ENCODE results near the gene CCDC34. TPM values are rescaled to one million over a fixed set of nuclear protein-coding genes. Genes with fewer than 3 reads are reported as not detected.
"Not testable (repeated sequence)": the region's sequence is repeated elsewhere in the genome, so short reads cannot be mapped to it uniquely, and the experiment has no call there.

The CCDC34 gene
- total RNA-seq, 1 experiment from 2014 or later = 10.0 TPM

DNA sequence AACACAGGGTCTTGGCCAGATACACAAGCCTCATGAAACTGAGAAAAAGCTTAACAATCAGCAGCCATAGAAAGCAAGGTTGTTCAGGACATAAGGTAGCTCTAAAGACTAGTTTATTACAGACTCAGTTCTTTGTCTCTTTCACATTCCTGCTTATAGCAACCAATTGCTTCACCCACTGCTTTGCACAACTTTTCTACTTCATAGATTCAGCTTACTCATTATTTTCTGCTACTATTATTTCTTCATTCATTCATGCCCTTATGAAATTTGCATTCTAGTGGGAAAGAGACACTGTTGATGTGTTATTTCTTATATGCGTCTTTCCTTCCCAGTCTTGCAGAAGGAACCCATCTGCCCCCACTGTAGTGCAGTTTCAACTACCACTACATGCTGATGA, 4.7 kb downstream of the CCDC34 start:
- Histone ChIP-seq H3K36me3 (replicated peaks; ENCODE audit: control insufficient read depth, insufficient read depth, low read length) (no peaks in the 10 kb centered on the region), H3K4me3 (ENCODE audit: insufficient read depth, low read depth, low read length) (no peak overlapping the region), H3K27me3 (ENCODE audit: control insufficient read depth, insufficient read depth, low read length) (no peaks in the 10 kb centered on the region)
- no peak for DNase-seq

GRCh38 chr11:27357250-27357649, 5.8 kb downstream of the CCDC34 start:
- DNase-seq = no peak
- Histone ChIP-seq H3K36me3 (replicated peaks; ENCODE audit: control insufficient read depth, insufficient read depth, low read length) (no peaks in the 10 kb centered on the region), H3K4me3 (ENCODE audit: insufficient read depth, low read depth, low read length) (no peak overlapping the region)

GRCh38 chr11:27356624-27357222, 6.3 kb downstream of the CCDC34 start:
- Histone ChIP-seq H3K27me3 (ENCODE audit: control insufficient read depth, insufficient read depth, low read length) (no peaks in the 10 kb centered on the region), H3K4me3 (ENCODE audit: insufficient read depth, low read depth, low read length) (no peak overlapping the region), H3K36me3 (replicated peaks; ENCODE audit: control insufficient read depth, insufficient read depth, low read length) (no peaks in the 10 kb centered on the region)
- no peak for DNase-seq

More at GRCh38 chr11:27357250-27357649, 5.8 kb downstream of the CCDC34 start:
- no peaks in the 10 kb centered on the region for H3K27me3 ChIP-seq (ENCODE audit: control insufficient read depth, insufficient read depth, low read length)

GRCh38 chr11:27355575-27356104, 7.4 kb downstream of the CCDC34 start:
- Histone ChIP-seq H3K27me3 (ENCODE audit: control insufficient read depth, insufficient read depth, low read length) (no peaks in the 10 kb centered on the region), H3K4me3 (ENCODE audit: insufficient read depth, low read depth, low read length) (no peak overlapping the region), H3K36me3 (replicated peaks; ENCODE audit: control insufficient read depth, insufficient read depth, low read length) (no peaks in the 10 kb centered on the region)
- no peak for DNase-seq

DNA sequence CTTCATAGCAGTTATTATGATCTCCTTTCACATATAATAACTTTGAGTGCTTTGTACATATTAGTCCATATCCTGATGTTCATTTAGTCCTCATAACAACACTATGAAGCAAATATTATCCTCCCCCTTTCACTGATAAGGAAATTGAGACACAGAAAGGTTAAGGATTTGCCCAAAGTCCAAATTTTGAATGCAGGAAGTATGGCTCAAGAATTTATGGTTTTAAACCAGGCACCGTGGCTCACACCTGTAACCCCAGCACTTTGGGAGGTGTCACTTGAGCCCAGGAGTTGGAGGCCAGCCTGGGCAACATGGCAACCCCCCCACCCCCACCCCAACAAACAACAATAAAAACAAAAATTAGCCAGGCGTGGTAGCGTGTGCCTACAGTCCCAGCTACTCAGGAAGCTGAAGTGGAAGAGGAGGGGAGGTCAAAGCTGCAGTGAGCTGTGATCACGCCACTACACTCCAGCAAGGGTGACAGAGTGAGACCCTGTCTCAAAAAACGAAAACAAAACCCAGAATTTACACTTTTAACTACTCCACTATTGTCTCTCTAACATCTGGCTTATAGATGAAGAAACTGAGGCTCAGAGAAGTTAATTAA, 8.6 kb downstream of the CCDC34 start:
- H3K36me3 ChIP-seq (replicated peaks; ENCODE audit: control insufficient read depth, insufficient read depth, low read length) = no peaks in the 10 kb centered on the region

DNA sequence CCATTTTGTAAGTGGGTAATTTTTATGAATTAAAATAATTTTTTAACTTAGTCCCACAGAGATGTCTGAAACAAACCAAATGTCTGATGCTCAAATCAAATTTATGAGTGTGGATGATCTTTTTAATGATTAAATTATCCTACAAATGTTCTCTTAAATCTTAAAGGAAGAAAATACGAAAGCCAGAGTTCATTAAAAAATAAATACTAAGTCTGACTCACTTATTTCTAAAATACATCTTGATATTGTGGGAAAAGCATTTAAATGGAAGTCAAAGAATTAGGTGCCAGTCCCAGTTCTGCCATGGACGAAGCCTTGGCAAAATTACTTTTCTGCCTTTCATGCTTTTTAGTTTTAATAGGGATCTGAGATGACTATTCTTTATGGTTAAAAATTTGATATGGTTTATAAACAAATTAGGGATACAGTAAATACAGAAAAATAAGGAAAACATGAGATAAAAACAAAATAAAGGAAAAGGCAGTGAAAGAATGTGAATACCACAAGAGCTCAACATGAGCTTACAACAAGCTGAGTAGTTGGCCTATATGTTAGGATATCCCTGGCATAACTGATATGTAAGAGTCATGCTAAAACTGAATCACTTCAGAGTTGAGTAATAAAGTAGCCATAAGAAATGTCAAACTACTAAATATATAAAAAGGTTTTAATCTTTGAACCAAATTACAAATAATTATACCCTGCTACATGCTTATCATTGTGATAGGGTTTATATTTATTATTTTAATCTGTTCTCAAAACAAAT, 9.2 kb downstream of the CCDC34 start:
- no peak for DNase-seq
- Histone ChIP-seq H3K4me3 (ENCODE audit: insufficient read depth, low read depth, low read length) (no peak overlapping the region), H3K36me3 (replicated peaks; ENCODE audit: control insufficient read depth, insufficient read depth, low read length) (no peaks in the 10 kb centered on the region), H3K27me3 (ENCODE audit: control insufficient read depth, insufficient read depth, low read length) (no peaks in the 10 kb centered on the region)

More for the DNA sequence above, 8.6 kb downstream of the CCDC34 start:
- no peak overlapping the region for H3K4me3 ChIP-seq (ENCODE audit: insufficient read depth, low read depth, low read length)
- DNase-seq = no peak
- no peaks in the 10 kb centered on the region for H3K27me3 ChIP-seq (ENCODE audit: control insufficient read depth, insufficient read depth, low read length)

DNA sequence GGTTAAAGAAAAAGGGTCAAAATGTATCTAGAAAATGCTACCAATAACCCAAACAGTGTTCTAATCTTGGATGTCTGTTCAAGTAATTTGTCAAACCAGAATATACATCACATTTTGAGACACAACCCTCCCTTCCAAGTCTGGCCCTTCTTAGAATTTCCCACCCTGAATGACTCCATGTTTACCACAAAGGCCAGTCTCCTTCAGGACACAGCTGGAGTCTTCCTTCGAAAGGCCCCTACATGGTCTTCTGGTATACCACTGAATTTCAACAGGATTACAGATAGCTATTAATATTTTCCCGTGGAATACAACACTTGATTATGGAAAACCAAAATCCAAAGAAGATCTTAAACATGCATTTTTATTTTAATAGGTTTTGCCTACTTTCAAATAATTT, 10.2 kb downstream of the CCDC34 start:
- H3K4me3 ChIP-seq (ENCODE audit: insufficient read depth, low read depth, low read length) = no peak overlapping the region
- H3K36me3 ChIP-seq (replicated peaks; ENCODE audit: control insufficient read depth, insufficient read depth, low read length) = no peaks in the 10 kb centered on the region
- DNase-seq = peak; percentile 43
- no peaks in the 10 kb centered on the region for H3K27me3 ChIP-seq (ENCODE audit: control insufficient read depth, insufficient read depth, low read length)

- H3K4me3 ChIP-seq (ENCODE audit: insufficient read depth, low read depth, low read length) = no peak overlapping the region
- H3K36me3 ChIP-seq (replicated peaks; ENCODE audit: control insufficient read depth, insufficient read depth, low read length) = no peaks in the 10 kb centered on the region
- DNase-seq = no peak
- no peaks in the 10 kb centered on the region for H3K27me3 ChIP-seq (ENCODE audit: control insufficient read depth, insufficient read depth, low read length)
Observed at GRCh38 chr11:27350511-27350910, 12.5 kb downstream of the CCDC34 start.

GRCh38 chr11:27349919-27350318, 13.1 kb downstream of the CCDC34 start:
- Histone ChIP-seq H3K27me3 (ENCODE audit: control insufficient read depth, insufficient read depth, low read length) (no peaks in the 10 kb centered on the region), H3K4me3 (ENCODE audit: insufficient read depth, low read depth, low read length) (no peak overlapping the region), H3K36me3 (replicated peaks; ENCODE audit: control insufficient read depth, insufficient read depth, low read length) (no peaks in the 10 kb centered on the region)
- no peak for DNase-seq

DNA sequence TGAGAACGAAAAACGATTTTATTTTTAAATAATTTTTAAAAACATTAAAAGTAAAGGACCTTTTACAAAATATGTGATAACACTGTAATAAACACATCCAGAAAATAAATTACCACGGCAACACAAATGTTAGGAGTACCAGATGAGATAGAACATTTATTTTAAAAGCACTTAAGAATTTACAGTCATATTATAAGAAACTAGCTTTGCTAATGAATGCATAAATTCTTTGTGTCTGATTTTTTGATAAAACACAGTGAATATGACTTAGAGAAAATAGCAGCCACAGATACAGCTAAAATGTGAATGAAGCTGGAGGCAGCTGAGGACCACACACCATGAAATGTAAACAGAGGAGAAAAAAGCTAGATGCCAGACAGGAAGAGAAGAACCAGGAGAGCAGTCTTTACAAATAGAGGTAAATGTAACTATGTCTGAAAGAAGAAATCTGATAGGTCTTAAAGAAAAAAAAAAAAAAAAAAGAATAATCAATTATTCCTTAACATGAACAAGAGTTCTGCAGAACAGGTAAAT, 14.6 kb downstream of the CCDC34 start:
- DNase-seq = peak; percentile 35
- Histone ChIP-seq H3K36me3 (replicated peaks; ENCODE audit: control insufficient read depth, insufficient read depth, low read length) (no peaks in the 10 kb centered on the region), H3K4me3 (ENCODE audit: insufficient read depth, low read depth, low read length) (no peak overlapping the region), H3K27me3 (ENCODE audit: control insufficient read depth, insufficient read depth, low read length) (no peaks in the 10 kb centered on the region)

DNA sequence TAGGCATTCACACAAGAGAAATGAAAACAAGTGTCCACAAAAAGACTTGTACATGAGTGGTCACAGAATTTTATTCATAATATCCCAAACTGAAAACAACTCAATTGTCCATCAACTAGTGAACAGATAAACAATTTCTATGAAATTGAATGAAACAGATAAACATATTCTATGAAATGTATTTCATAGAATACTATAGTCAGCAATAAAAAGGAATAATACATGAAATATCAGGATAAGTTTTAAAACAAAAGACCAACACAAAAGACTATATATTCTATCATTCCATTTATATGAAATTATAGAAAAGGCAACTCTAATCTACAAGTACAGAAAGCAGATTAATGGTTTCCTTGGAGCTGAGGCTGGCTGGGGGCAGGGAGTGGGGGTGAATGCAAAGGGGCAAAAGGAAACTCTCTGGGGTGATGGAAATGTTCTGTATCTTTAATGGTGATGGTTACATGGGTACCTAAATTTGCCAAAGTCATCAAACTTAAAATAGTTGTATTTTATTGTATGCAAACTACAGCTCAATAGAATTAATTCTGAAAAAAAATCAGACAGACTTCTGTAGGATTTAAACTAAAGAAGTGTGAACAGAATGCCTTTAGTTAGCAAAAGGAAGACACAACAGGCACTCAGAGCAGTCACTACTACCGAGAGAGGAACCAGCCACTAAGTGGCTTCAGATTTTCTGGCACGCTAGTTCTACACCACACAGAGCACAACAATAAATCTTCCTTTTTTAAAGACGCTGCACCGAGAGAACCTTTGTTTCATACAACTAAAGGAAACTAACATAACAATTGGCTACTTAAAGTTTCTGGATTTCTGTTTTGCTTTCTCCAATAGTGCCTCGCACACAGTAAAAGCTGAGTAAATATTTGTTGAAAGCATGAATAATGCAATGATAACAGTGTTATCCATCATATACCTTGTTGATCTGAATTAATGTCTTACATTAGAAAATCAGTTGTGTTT, 15.4 kb downstream of the CCDC34 start:
- Histone ChIP-seq H3K27me3 (ENCODE audit: control insufficient read depth, insufficient read depth, low read length) (no peaks in the 10 kb centered on the region), H3K36me3 (replicated peaks; ENCODE audit: control insufficient read depth, insufficient read depth, low read length) (no peaks in the 10 kb centered on the region), H3K4me3 (ENCODE audit: insufficient read depth, low read depth, low read length) (no peak overlapping the region)
- peak; percentile 28 for DNase-seq

- H3K36me3 ChIP-seq (replicated peaks; ENCODE audit: control insufficient read depth, insufficient read depth, low read length) = no peaks in the 10 kb centered on the region; the same call in 1 of the 2 replicates
- H3K27me3 ChIP-seq (ENCODE audit: control insufficient read depth, insufficient read depth, low read length) = no peaks in the 10 kb centered on the region
Observed at GRCh38 chr11:27339941-27340340, 23.1 kb downstream of the CCDC34 start.

DNA sequence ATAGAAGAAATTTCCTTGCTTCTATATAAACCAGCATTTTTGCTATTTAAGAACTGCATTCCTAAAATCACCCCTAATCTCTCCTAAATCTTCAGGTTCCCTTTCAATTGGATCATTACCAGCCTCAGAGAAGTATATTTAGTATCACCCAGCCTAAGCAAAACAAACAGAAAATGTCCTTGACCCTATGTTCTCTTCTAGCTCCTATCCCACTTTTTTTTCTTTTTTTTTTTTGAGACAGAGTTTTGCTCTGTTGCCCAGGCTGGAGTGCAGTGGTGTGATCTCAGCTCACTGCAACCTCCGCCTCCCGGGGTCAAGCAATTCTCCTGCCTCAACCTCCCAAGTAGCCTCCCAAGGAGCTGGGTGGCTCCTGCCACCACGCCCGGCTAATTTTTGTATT, 28.3 kb downstream of the CCDC34 start:
- not testable (repeated sequence) for H3K27me3 ChIP-seq (ENCODE audit: control insufficient read depth, insufficient read depth, low read length); DNase-seq; H3K4me3 ChIP-seq (ENCODE audit: insufficient read depth, low read depth, low read length); H3K36me3 ChIP-seq (replicated peaks; ENCODE audit: control insufficient read depth, insufficient read depth, low read length)

More at GRCh38 chr11:27339941-27340340, 23.1 kb downstream of the CCDC34 start:
- no peak overlapping the region for H3K4me3 ChIP-seq (ENCODE audit: insufficient read depth, low read depth, low read length)
- DNase-seq = no peak

- H3K4me3 ChIP-seq (ENCODE audit: insufficient read depth, low read depth, low read length) = no peak overlapping the region
- H3K36me3 ChIP-seq (replicated peaks; ENCODE audit: control insufficient read depth, insufficient read depth, low read length) = no peaks in the 10 kb centered on the region
- no peak for DNase-seq
- no peaks in the 10 kb centered on the region for H3K27me3 ChIP-seq (ENCODE audit: control insufficient read depth, insufficient read depth, low read length)
Observed at GRCh38 chr11:27331981-27332380, 31.0 kb downstream of the CCDC34 start.

All from H7 (cell line).